Measurements from ENCODE around the gene ZNF335.
"Not testable (repeated sequence)": the region's sequence is repeated elsewhere in the genome, so short reads cannot be mapped to it uniquely, and the experiment has no call there.

ZNF335 gene

GRCh38 chr20:45910670-45911485, 61.1 kb downstream of the ZNF335 start:
- peak; percentile 55 for DNase-seq (ENCODE audit: low spot score)

- DNase-seq (ENCODE audit: low spot score): no peak
Observed at GRCh38 chr20:45909817-45910669, 62.0 kb downstream of the ZNF335 start.

DNA sequence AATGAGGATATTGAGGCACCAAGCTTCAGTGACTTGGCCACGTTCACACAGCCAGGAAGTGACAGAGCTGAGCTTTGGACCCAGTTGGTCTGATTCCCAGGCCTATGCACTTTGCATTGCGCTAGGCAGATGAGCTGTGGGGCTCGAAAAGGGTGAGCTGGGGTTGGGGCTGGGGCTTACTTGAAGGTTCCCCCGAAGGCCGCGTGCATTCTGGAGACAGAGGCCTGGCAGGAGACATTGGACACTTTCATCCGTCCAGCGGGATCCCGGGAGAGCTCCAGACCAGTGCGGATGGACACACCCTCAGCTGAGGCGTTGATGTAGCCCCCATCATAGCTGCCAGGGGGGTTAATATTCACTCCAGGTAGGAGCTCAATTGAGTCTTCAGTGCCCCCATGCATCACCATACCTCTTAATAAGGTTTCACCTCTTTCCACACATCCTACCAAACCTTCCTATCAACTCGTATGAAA, 62.6 kb downstream of the ZNF335 start:
- DNase-seq (ENCODE audit: low spot score): no peak

DNA sequence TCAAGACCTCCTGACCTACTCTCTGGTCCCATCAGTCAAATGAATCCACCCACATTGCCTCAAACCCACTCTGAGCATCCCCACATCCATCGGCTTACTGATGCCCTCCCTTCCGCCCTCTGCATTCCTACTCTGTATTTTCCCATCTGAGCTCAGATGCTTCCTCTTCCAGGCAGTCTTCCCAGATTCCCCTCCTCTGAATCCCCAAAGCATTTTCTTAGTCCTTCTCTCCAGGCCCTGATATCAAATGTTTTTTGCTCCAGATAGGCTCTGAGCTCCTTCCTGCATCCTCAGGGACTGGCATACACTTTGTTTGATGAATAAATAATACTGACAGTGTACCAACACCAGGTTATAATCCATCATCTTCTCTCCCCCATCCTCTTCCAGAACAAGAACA, 63.9 kb downstream of the ZNF335 start:
- no peak for DNase-seq (ENCODE audit: low spot score)

- DNase-seq (ENCODE audit: low spot score): no peak
Observed at GRCh38 chr20:45907219-45907948, 64.6 kb downstream of the ZNF335 start.

DNA sequence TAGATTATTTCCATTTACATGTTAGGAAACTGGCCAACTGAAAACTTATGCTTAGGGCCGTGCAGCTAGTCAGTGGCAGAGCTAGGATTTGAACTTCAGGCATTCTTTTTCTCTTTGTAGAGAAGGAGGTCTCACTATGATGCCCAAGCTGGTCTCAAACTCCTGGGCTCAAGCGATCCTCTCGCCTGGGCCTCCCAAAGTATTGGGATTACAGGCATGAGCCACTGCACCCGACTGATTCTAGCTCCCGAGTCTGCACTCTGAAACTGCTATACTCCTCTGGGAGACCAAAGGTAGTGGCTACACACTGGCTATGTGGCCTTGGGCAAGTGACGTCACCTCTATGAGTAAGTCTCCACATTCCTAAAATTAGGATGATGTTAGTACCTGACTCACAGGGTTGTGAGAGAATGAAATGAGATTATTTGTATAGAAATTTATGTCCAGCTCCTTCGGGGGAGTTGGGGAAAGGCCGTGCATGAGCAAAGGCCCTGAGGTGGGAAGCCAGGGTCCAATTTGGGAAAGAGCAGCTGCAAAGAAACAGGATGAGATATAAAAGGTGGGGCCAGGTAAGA, 66.4 kb downstream of the ZNF335 start:
- DNase-seq (ENCODE audit: low spot score): no peak

DNA sequence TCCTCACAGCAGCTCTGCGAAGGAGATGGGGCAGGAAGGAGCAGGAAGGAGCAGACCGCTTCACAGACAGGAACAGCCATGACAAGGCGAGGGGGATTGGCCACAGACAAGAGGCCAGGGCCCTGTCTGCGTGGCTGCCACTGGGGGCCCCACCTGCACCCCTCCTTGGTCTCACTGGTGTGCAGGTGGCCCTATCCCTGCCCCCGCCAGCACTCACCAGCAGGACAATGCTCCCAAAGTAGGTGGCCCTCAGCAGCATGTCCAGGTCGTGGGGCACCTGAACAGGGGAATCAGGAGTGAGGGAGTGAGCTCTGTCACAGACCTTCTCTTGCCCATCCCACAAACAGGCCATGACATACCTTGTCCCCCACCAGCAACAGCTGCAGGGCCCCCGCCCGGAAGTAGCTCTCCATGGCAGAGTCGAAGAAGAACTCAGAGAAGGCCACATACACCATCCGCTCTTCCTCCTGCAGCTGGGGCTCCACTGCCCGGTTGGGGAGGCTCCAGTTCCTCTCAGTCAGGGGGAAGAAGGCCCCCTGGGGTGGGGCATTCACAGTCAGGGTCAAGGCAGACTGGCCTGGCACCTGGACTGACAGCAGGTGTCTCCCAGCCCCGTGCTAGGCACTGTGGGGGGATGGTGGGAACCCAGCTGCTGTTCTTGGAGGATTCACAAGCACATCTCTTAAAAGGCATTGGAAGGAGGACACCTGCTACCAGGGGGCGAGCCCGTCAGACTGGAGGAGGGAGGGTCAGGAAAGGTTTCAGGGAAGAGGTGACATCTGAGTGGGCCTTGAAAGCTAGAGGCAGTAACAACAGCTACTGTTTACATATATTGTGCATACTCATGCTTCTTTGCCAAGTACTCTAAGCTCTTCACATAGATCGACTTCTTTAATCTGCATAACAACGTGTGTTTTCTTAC, 67.2 kb downstream of the ZNF335 start:
- no peak for DNase-seq (ENCODE audit: low spot score)

DNA sequence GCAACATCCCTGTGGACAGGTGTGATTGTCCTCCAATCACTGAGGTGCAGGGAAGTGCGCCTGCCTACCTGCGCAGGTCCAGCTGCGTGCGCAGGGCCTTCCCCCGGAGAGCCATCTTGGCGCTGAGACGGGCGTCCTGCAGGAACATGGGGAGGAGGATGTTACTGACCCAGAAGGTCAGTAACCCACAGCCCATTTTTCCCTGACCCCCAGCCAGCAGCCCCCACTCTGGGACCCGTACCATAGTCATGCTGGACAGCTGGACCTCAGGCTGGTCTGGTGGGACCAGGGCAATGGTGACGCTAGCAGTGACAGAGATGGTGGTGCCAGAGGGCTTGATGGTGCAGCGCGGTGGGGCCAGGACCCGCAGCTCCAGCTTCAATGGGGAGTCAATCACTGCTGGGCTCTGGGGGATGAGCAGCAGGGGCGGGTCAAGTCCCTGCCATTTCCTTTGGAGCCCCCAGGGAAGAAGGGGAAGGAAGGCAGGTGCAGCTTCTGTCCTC, 69.8 kb downstream of the ZNF335 start:
- DNase-seq (ENCODE audit: low spot score): no peak

- not testable (repeated sequence) for DNase-seq (ENCODE audit: low spot score)
Observed at GRCh38 chr20:45901332-45901731, 70.7 kb downstream of the ZNF335 start.

DNA sequence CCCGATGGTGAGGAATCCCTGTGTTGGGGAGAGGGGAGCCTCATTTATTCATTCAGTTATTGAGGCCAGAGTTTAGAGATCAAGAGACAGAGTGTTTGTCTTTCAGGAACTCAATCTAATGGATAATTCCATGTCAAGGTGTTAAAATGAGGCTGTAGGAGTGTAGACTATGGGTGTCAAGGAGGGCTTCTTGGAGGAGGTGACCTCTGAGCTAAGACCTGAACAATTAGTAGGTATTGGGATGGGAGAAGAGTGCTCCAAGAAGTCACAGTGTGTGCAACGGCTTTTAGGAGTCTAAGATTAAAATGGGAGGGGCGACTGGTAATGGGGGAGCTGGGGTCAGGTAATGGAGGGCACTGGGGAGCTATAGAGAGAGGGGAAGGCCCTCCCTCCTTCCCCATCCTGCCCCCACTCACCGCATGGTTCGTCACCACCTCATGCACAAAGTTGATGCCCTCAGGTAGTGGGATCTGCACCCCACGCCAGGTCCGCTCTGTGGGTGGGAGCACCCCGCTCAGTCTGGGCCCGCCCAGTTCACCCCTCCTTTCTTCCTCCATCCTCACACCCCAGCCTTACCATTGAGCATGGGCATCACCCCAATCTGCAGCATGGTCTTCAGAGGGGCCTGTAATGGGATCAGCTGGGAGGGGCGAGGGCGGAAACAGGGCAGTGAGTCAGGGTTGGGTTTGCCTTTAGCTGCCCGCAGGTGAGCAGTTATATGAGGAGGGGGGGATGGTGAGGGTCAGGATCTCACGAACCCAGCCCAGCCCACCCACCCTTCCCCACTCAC, 72.8 kb downstream of the ZNF335 start:
- DNase-seq (ENCODE audit: low spot score): no peak
